ENCODE measurements around the gene GABRB1.

GABRB1 gene

GRCh38 chr4:47390428-47391125 is 359.2 kb downstream of the GABRB1 start:
- Histone ChIP-seq H3K4me1 (ENCODE audit: control insufficient read depth in 1 of 2, insufficient read depth in 1 of 2, low read depth in 1 of 2, low read length in 1 of 2) (no peaks in the 10 kb centered on the region), H3K36me3 (no peaks in the 10 kb centered on the region), H3K27ac (no peak overlapping the region), H3K4me3 (ENCODE audit: low read depth in 1 of 2, low read length in 1 of 2) (no peak overlapping the region), H3K9me3 (no peaks in the 10 kb centered on the region), H3K27me3 (no peaks in the 10 kb centered on the region)
- no peak for TF ChIP-seq CTCF (IDR thresholded peaks at IDR 0.05)

GRCh38 chr4:47391256-47391655 is 359.9 kb downstream of the GABRB1 start:
- no peaks in the 10 kb centered on the region for H3K27me3 ChIP-seq
- H3K36me3 ChIP-seq = no peaks in the 10 kb centered on the region
- H3K4me1 ChIP-seq (ENCODE audit: control insufficient read depth in 1 of 2, insufficient read depth in 1 of 2, low read depth in 1 of 2, low read length in 1 of 2) = no peaks in the 10 kb centered on the region
- no peak overlapping the region for H3K27ac ChIP-seq
- no peak overlapping the region for H3K4me3 ChIP-seq (ENCODE audit: low read depth in 1 of 2, low read length in 1 of 2)
- H3K9me3 ChIP-seq = no peaks in the 10 kb centered on the region
- TF ChIP-seq CTCF (IDR thresholded peaks at IDR 0.05) = no peak

- Histone ChIP-seq H3K27ac (no peak overlapping the region), H3K27me3 (no peaks in the 10 kb centered on the region), H3K4me1 (ENCODE audit: control insufficient read depth in 1 of 2, insufficient read depth in 1 of 2, low read depth in 1 of 2, low read length in 1 of 2) (no peaks in the 10 kb centered on the region), H3K4me3 (ENCODE audit: low read depth in 1 of 2, low read length in 1 of 2) (no peak overlapping the region), H3K9me3 (no peaks in the 10 kb centered on the region), H3K36me3 (no peaks in the 10 kb centered on the region)
- no peak for TF ChIP-seq CTCF (IDR thresholded peaks at IDR 0.05)
Measured at GRCh38 chr4:47406408-47406807, 375.0 kb downstream of the GABRB1 start.

GRCh38 chr4:47410271-47410670 is 378.9 kb downstream of the GABRB1 start:
- Histone ChIP-seq H3K27ac (no peak overlapping the region), H3K27me3 (no peaks in the 10 kb centered on the region), H3K4me1 (ENCODE audit: control insufficient read depth in 1 of 2, insufficient read depth in 1 of 2, low read depth in 1 of 2, low read length in 1 of 2) (no peaks in the 10 kb centered on the region), H3K4me3 (ENCODE audit: low read depth in 1 of 2, low read length in 1 of 2) (no peak overlapping the region), H3K36me3 (no peaks in the 10 kb centered on the region), H3K9me3 (no peaks in the 10 kb centered on the region)
- TF ChIP-seq CTCF (IDR thresholded peaks at IDR 0.05) = no peak

- Histone ChIP-seq H3K27ac (no peak overlapping the region), H3K4me1 (ENCODE audit: control insufficient read depth in 1 of 2, insufficient read depth in 1 of 2, low read depth in 1 of 2, low read length in 1 of 2) (no peaks in the 10 kb centered on the region), H3K36me3 (no peaks in the 10 kb centered on the region), H3K4me3 (ENCODE audit: low read depth in 1 of 2, low read length in 1 of 2) (no peak overlapping the region), H3K9me3 (no peaks in the 10 kb centered on the region), H3K27me3 (no peaks in the 10 kb centered on the region)
- TF ChIP-seq CTCF (IDR thresholded peaks at IDR 0.05) = no peak
Measured at GRCh38 chr4:47413521-47413920, 382.2 kb downstream of the GABRB1 start.

All from neutrophil (primary cell).